Fibroblast of lung (primary cell): ENCODE measurements around the gene BAX. TPM values are rescaled to one million over a fixed set of nuclear protein-coding genes. Genes with fewer than 3 reads are reported as not detected.

ENCODE experiments used
- DNase-seq, 2 donors: peaks; one replicate each; pipeline versions ENCODE4 v3.0.0 to v3.0.0-alpha.2; 2010; ENCODE audit warnings: low read depth in 2 of 2
- H2AFZ ChIP-seq: 2 replicates; pipeline ENCODE4 v1.5.1; 2012; ENCODE audit warnings: low read length, control low read depth, inconsistent platforms
- H3K27ac ChIP-seq: 2 replicates; pipeline ENCODE4 v1.5.1; 2011; ENCODE audit warnings: low read length, control low read depth; ENCODE audit not compliant: insufficient read depth
- H3K27me3 ChIP-seq: 2 replicates; pipeline ENCODE4 v1.5.1; 2011; ENCODE audit warnings: mild to moderate bottlenecking, low read length; ENCODE audit not compliant: control insufficient read depth, insufficient read depth
- H3K36me3 ChIP-seq: 2 replicates; pipeline ENCODE4 v1.5.1; 2011; ENCODE audit warnings: low read length; ENCODE audit not compliant: control insufficient read depth, insufficient read depth
- H3K4me1 ChIP-seq: 2 replicates; pipeline ENCODE4 v1.5.1; 2011; ENCODE audit warnings: low read length; ENCODE audit not compliant: control insufficient read depth, insufficient read depth; ENCODE audit errors: extremely low read depth
- H3K4me2 ChIP-seq: 2 replicates; pipeline ENCODE4 v1.5.1; 2011; ENCODE audit warnings: low read length, control low read depth; ENCODE audit not compliant: insufficient read depth; ENCODE audit errors: extremely low read depth
- H3K4me3 ChIP-seq, 4 experiments: fragments of 200-600 bp in 1 of 4; sonication (generic) in 1 of 4; replicated peaks in 1 of 4; 2 replicates each; pipeline ENCODE4 v1.5.1; 2011 to 2016; ENCODE audit warnings: low read length in 4 of 4, low read depth in 3 of 4, mild to moderate bottlenecking in 3 of 4, control low read depth in 2 of 4, inconsistent platforms in 1 of 4, mixed read lengths in 1 of 4; ENCODE audit not compliant: insufficient read depth in 1 of 4; ENCODE audit errors: control extremely low read depth in 1 of 4
- H3K79me2 ChIP-seq: 2 replicates; pipeline ENCODE4 v1.5.1; 2012; ENCODE audit warnings: mild to moderate bottlenecking, low read length, inconsistent platforms; ENCODE audit not compliant: control insufficient read depth, insufficient read depth
- H3K9ac ChIP-seq: 2 replicates; pipeline ENCODE4 v1.5.1; 2011; ENCODE audit warnings: mild to moderate bottlenecking, low read length, control low read depth; ENCODE audit not compliant: insufficient read depth
- H3K9me3 ChIP-seq: 2 replicates; pipeline ENCODE4 v1.5.1; 2012; ENCODE audit warnings: low read depth, low read length; ENCODE audit not compliant: control insufficient read depth, insufficient read depth
- H4K20me1 ChIP-seq: 2 replicates; pipeline ENCODE4 v1.5.1; 2011; ENCODE audit warnings: low read length; ENCODE audit not compliant: control insufficient read depth, insufficient read depth; ENCODE audit errors: extremely low read depth
- CTCF ChIP-seq, 2 donors: IDR thresholded peaks in 1 of 2; conservative IDR thresholded peaks in 1 of 2; 1 replicate in 1 of 2; 2 replicates in 1 of 2; pipeline ENCODE4 v1.5.1; 2011 to 2012; ENCODE audit warnings: low read length in 2 of 2, control low read depth in 1 of 2, inconsistent platforms in 1 of 2, low read depth in 1 of 2, mild to moderate bottlenecking in 1 of 2
- EZH2 ChIP-seq: IDR thresholded peaks from 2 replicates; pipeline ENCODE4 v1.5.1; 2012; ENCODE audit warnings: low read length, control low read depth, mild to moderate bottlenecking; ENCODE audit errors: missing control alignments
- polyA plus RNA-seq, 2 donors: library from polyadenylated mRNA; depleted of rRNA in 1 of 2; stranded (reverse) in 1 of 2; unstranded in 1 of 2; fragments of >200 nt; gene quantifications; 2 replicates each; pipeline ENCODE4 v1.2.1, GENCODE V29; 2011 to 2012; ENCODE audit warnings: missing spikeins in 1 of 2
- total RNA-seq: library from RNA; depleted of rRNA; stranded (reverse); fragments of >200 nt; gene quantifications from 2 replicates; pipeline ENCODE4 v1.2.1, GENCODE V29; 2014

The BAX gene
- total and polyA plus RNA-seq, 2 donors (not counting 1 experiment from before 2014, with no cell fraction given), result 70.1 to 194 TPM

- no peaks in the 10 kb centered on the region for H3K9me3 ChIP-seq
- H4K20me1 ChIP-seq, result no peaks in the 10 kb centered on the region
- no peaks in the 10 kb centered on the region for H3K27me3 ChIP-seq
- no peak overlapping the region for H3K27ac ChIP-seq
- H3K79me2 ChIP-seq, result no peaks in the 10 kb centered on the region
- no peak for DNase-seq
- no peak overlapping the region for H3K4me3 ChIP-seq
- no peak overlapping the region for H3K9ac ChIP-seq
- no peak overlapping the region for H2AFZ ChIP-seq
- peaks cover 2% of the 10 kb centered on the region for H3K4me1 ChIP-seq
- H3K36me3 ChIP-seq, result no peaks in the 10 kb centered on the region
- TF ChIP-seq CTCF (conservative IDR thresholded peaks at IDR 0.05 in 1 of 2, IDR thresholded peaks at IDR 0.05 in 1 of 2; ENCODE audit: low read depth in 1 of 2, low read length in 2 of 2) (no peak), EZH2 (no peak)
- H3K4me2 ChIP-seq, result no peak overlapping the region
Measured at GRCh38 chr19:48935864-48936263, 18.8 kb upstream of the BAX start.

- no peak for TF ChIP-seq EZH2
- no peak for TF ChIP-seq CTCF (conservative IDR thresholded peaks at IDR 0.05 in 1 of 2, IDR thresholded peaks at IDR 0.05 in 1 of 2; ENCODE audit: low read depth in 1 of 2, low read length in 2 of 2)
- Histone ChIP-seq H3K9ac (no peak overlapping the region), H3K4me1 (no peaks in the 10 kb centered on the region), H3K36me3 (no peaks in the 10 kb centered on the region), H3K4me2 (no peak overlapping the region), H2AFZ (no peak overlapping the region), H3K79me2 (no peaks in the 10 kb centered on the region), H4K20me1 (no peaks in the 10 kb centered on the region), H3K9me3 (no peaks in the 10 kb centered on the region), H3K27me3 (no peaks in the 10 kb centered on the region), H3K27ac (no peak overlapping the region), H3K4me3 (no peak overlapping the region)
- DNase-seq, result no peak
Measured at GRCh38 chr19:48938256-48938655, 16.4 kb upstream of the BAX start.

GRCh38 chr19:48940902-48941301 is 13.8 kb upstream of the BAX start:
- no peak overlapping the region for H3K27ac ChIP-seq
- H3K4me1 ChIP-seq, result no peaks in the 10 kb centered on the region
- no peaks in the 10 kb centered on the region for H4K20me1 ChIP-seq
- H3K4me2 ChIP-seq, result no peak overlapping the region
- no peaks in the 10 kb centered on the region for H3K9me3 ChIP-seq
- H3K4me3 ChIP-seq, result no peak overlapping the region
- no peaks in the 10 kb centered on the region for H3K79me2 ChIP-seq
- TF ChIP-seq CTCF (conservative IDR thresholded peaks at IDR 0.05 in 1 of 2, IDR thresholded peaks at IDR 0.05 in 1 of 2; ENCODE audit: low read depth in 1 of 2, low read length in 2 of 2) (no peak), EZH2 (no peak)
- H3K27me3 ChIP-seq, result no peaks in the 10 kb centered on the region
- H3K36me3 ChIP-seq, result no peaks in the 10 kb centered on the region
- H3K9ac ChIP-seq, result no peak overlapping the region
- no peak overlapping the region for H2AFZ ChIP-seq
- DNase-seq, result no peak
